GM23338 (cell line): ENCODE results near the gene RFC5. TPM values are rescaled to one million over a fixed set of nuclear protein-coding genes. Genes with fewer than 3 reads are reported as not detected.
A peak's percentile ranks its signal among the peaks of the same experiment; 100 is the strongest.

Experiments used
- ATAC-seq: fragments of 200-7000 bp; cut with Tn5 transposase; 3 replicates; pipeline ENCODE4 v1.9.1; 2020
- DNase-seq: peaks from one replicate; pipeline ENCODE4 v3.0.0-alpha.2; 2015; ENCODE audit warnings: low spot score
- H2AFZ ChIP-seq: fragments of 200-600 bp; sonication (generic); 2 replicates; pipeline ENCODE4 v1.8.0; 2016; ENCODE audit warnings: antibody characterized with exemption, mild to moderate bottlenecking, moderate library complexity
- H3F3A ChIP-seq: fragments of 200-600 bp; sonication (generic); replicated peaks from 2 replicates; pipeline ENCODE4 v1.8.0; 2017; ENCODE audit warnings: antibody characterized with exemption, mixed run types, low read depth
- H3K27ac ChIP-seq: fragments of 200-600 bp; sonication (generic); 2 replicates; pipeline ENCODE4 v1.6.1; 2016; ENCODE audit warnings: low read depth
- H3K27me3 ChIP-seq: fragments of 200-600 bp; sonication (generic); 2 replicates; pipeline ENCODE4 v1.8.0; 2016; ENCODE audit warnings: mild to moderate bottlenecking, mixed run types, moderate library complexity; ENCODE audit not compliant: insufficient read depth
- H3K36me3 ChIP-seq: fragments of 200-600 bp; sonication (generic); 2 replicates; pipeline ENCODE4 v1.8.0; 2016; ENCODE audit warnings: mild to moderate bottlenecking; ENCODE audit not compliant: insufficient read depth
- H3K4me1 ChIP-seq: fragments of 200-600 bp; sonication (generic); 2 replicates; pipeline ENCODE4 v1.8.0; 2016; ENCODE audit warnings: mild to moderate bottlenecking, moderate library complexity; ENCODE audit not compliant: insufficient read depth
- H3K4me2 ChIP-seq: fragments of 200-600 bp; sonication (generic); 2 replicates; pipeline ENCODE4 v1.7.1; 2017; ENCODE audit warnings: mixed run types
- H3K4me3 ChIP-seq: fragments of 200-600 bp; sonication (generic); 2 replicates; pipeline ENCODE4 v1.6.1; 2016; ENCODE audit warnings: mixed run types
- H3K79me2 ChIP-seq: fragments of 200-600 bp; sonication (generic); replicated peaks from 2 replicates; pipeline ENCODE4 v1.8.0; 2017; ENCODE audit warnings: mild to moderate bottlenecking; ENCODE audit not compliant: insufficient read depth
- H3K9me2 ChIP-seq: fragments of 200-600 bp; sonication (generic); 2 replicates; pipeline ENCODE4 v1.8.0; 2017; ENCODE audit not compliant: insufficient read depth
- H4K20me1 ChIP-seq: fragments of 200-600 bp; sonication (generic); replicated peaks from 2 replicates; pipeline ENCODE4 v1.8.0; 2017; ENCODE audit warnings: mild to moderate bottlenecking; ENCODE audit not compliant: insufficient read depth
- H3K27ac Mint-ChIP-seq: 2 replicates; pipeline ENCODE4 v1.8.0; 2020; ENCODE audit warnings: inconsistent platforms, mild to moderate bottlenecking, moderate library complexity, mixed read lengths
- H3K27me3 Mint-ChIP-seq: 3 replicates; pipeline ENCODE4 v1.8.0; 2022; ENCODE audit warnings: low read depth, mild to moderate bottlenecking, moderate library complexity, mixed read lengths, inconsistent platforms; ENCODE audit not compliant: insufficient read depth, poor library complexity
- H3K36me3 Mint-ChIP-seq: 3 replicates; pipeline ENCODE4 v1.8.0; 2021; ENCODE audit warnings: low read depth, mild to moderate bottlenecking, inconsistent platforms, moderate library complexity, mixed read lengths
- H3K4me1 Mint-ChIP-seq: 3 replicates; pipeline ENCODE4 v1.8.0; 2020; ENCODE audit warnings: mild to moderate bottlenecking, inconsistent platforms, mixed read lengths
- H3K4me3 Mint-ChIP-seq: 3 replicates; pipeline ENCODE4 v1.8.0; 2021; ENCODE audit warnings: moderate library complexity, mild to moderate bottlenecking, inconsistent platforms, mixed read lengths
- H3K9me3 Mint-ChIP-seq: 3 replicates; pipeline ENCODE4 v1.8.0; 2020; ENCODE audit warnings: moderate library complexity, mild to moderate bottlenecking, inconsistent platforms, mixed read lengths
- CREB1 ChIP-seq: fragments of 250-450 bp; sonication (Bioruptor Pico); IDR thresholded peaks from 2 replicates; pipeline ENCODE4 v1.5.0; 2020; ENCODE audit warnings: low read depth, mild to moderate bottlenecking, moderate library complexity
- ETS1 ChIP-seq: IDR thresholded peaks from 2 replicates; pipeline ENCODE4 v1.6.1; 2016; ENCODE audit warnings: antibody characterized with exemption
- EZH2 ChIP-seq: fragments of 200-600 bp; sonication (generic); IDR thresholded peaks from one replicate; pipeline ENCODE4 v1.8.0; 2017; ENCODE audit warnings: antibody characterized with exemption, mild to moderate bottlenecking, low read depth; ENCODE audit not compliant: unreplicated experiment
- EZH2phosphoT487 ChIP-seq: fragments of 200-600 bp; sonication (generic); IDR thresholded peaks from one replicate; pipeline ENCODE4 v1.8.1; 2018; ENCODE audit warnings: antibody characterized with exemption; ENCODE audit not compliant: unreplicated experiment
- JUNB ChIP-seq: IDR thresholded peaks from one replicate; pipeline ENCODE4 v1.6.1; 2016; ENCODE audit warnings: antibody characterized with exemption; ENCODE audit not compliant: unreplicated experiment
- NANOG ChIP-seq: IDR thresholded peaks from 2 replicates; pipeline ENCODE4 v1.6.1; 2016; ENCODE audit warnings: antibody characterized with exemption, borderline replicate concordance
- POLR2AphosphoS5 ChIP-seq: IDR thresholded peaks from 2 replicates; pipeline ENCODE4 v1.6.1; 2016; ENCODE audit warnings: antibody characterized with exemption, low read depth
- REST ChIP-seq: IDR thresholded peaks from one replicate; pipeline ENCODE4 v1.6.1; 2018; ENCODE audit warnings: antibody characterized with exemption; ENCODE audit not compliant: unreplicated experiment
- STAT1 ChIP-seq: IDR thresholded peaks from one replicate; pipeline ENCODE4 v1.6.1; 2016; ENCODE audit warnings: antibody characterized with exemption; ENCODE audit not compliant: unreplicated experiment
- ZNF114 ChIP-seq: fragments of 250-450 bp; sonication (Bioruptor Pico); IDR thresholded peaks from 2 replicates; pipeline ENCODE4 v1.5.0; 2020; ENCODE audit warnings: mild to moderate bottlenecking, moderate library complexity
- ZNF331 ChIP-seq: fragments of 250-450 bp; sonication (Bioruptor Pico); IDR thresholded peaks from 2 replicates; pipeline ENCODE4 v1.5.0; 2020; ENCODE audit warnings: low read depth, mild to moderate bottlenecking, moderate library complexity
- ZNF462 ChIP-seq: fragments of 250-450 bp; sonication (Bioruptor Pico); IDR thresholded peaks from 2 replicates; pipeline ENCODE4 v1.5.0; 2020; ENCODE audit warnings: mild to moderate bottlenecking, moderate library complexity
- polyA plus RNA-seq: library from polyadenylated mRNA; unstranded; fragments of >200 nt; fragmentation: Nextera tagmentation; extraction: Ambion mirVana; gene quantifications from 2 replicates; pipeline ENCODE4 v1.2.1, GENCODE V29; 2016
- total RNA-seq: library from RNA; depleted of rRNA; stranded (reverse); fragments of >200 nt; shearing (Covaris generic); gene quantifications from 2 replicates; pipeline ENCODE4 v1.2.3, GENCODE V29; 2014
- TF ChIP-seq, protein P1 (sequence below), 2 experiments: fragments of 200-600 bp in 1 of 2; sonication (generic) in 1 of 2; conservative IDR thresholded peaks; 2 replicates each; pipeline versions ENCODE4 v1.5.1 to v1.6.1; 2016 to 2017; ENCODE audit warnings: antibody characterized with exemption in 2 of 2, low read depth in 2 of 2, mild to moderate bottlenecking in 2 of 2, moderate library complexity in 1 of 2

The RFC5 gene
- total and polyA plus RNA-seq, 2 experiments from 2014 or later = 35.0 to 53.2 TPM

DNA sequence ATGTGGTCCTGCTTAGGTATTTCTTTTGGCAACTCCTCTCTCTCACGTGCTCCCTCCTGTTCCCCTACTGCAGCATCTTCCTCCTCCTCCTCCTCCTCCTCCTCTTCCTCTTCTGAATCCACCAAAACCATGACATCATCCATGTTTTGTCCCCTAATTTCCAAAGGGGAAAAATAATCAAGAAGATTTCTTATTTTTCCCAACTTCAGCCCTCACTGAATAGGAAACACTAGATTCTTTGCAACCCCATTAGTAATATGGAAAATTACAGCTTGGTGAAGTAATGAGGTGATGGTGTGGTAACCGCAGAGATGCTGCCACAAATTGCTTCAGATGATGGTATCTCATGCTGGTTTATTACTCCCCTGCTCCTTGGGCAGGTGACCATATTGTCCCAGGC is 51.9 kb downstream of the RFC5 start:
- Histone ChIP-seq H3K36me3 (peaks cover 28% of the 10 kb centered on the region), H3K27me3 (no peaks in the 10 kb centered on the region), H3K4me2 (no peak overlapping the region), H3K9me2 (no peaks in the 10 kb centered on the region), H3K27ac (peak overlapping the region; percentile 80), H3K4me1 (peaks cover 10% of the 10 kb centered on the region), H4K20me1 (no peaks in the 10 kb centered on the region; the same call in 1 of the 2 replicates), H3K4me3 (no peak overlapping the region), H3F3A (peaks cover 24% of the 10 kb centered on the region), H3K79me2 (no peaks in the 10 kb centered on the region), H2AFZ (no peak overlapping the region)
- TF ChIP-seq ZNF331 (CRISPR knock-in tag) (no peak), ETS1 (no peak), JUNB (no peak), REST (no peak), NANOG (no peak), ZNF462 (CRISPR knock-in tag) (no peak), EZH2phosphoT487 (no peak), POLR2AphosphoS5 (no peak), ZNF114 (CRISPR knock-in tag) (no peak), EZH2 (no peak), STAT1 (no peak), CREB1 (no peak)
- TF ChIP-seq, protein P1, sequence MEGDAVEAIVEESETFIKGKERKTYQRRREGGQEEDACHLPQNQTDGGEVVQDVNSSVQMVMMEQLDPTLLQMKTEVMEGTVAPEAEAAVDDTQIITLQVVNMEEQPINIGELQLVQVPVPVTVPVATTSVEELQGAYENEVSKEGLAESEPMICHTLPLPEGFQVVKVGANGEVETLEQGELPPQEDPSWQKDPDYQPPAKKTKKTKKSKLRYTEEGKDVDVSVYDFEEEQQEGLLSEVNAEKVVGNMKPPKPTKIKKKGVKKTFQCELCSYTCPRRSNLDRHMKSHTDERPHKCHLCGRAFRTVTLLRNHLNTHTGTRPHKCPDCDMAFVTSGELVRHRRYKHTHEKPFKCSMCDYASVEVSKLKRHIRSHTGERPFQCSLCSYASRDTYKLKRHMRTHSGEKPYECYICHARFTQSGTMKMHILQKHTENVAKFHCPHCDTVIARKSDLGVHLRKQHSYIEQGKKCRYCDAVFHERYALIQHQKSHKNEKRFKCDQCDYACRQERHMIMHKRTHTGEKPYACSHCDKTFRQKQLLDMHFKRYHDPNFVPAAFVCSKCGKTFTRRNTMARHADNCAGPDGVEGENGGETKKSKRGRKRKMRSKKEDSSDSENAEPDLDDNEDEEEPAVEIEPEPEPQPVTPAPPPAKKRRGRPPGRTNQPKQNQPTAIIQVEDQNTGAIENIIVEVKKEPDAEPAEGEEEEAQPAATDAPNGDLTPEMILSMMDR (conservative IDR thresholded peaks at IDR 0.05; ENCODE audit: low read depth in 2 of 2) = no peak
- ATAC-seq = no peak
- H3K36me3 Mint-ChIP-seq = peaks cover 72% of the 10 kb centered on the region
- H3K4me3 Mint-ChIP-seq = no peak overlapping the region
- peaks cover 28% of the 10 kb centered on the region for H3K4me1 Mint-ChIP-seq
- peaks cover 11% of the 10 kb centered on the region for H3K27me3 Mint-ChIP-seq
- H3K27ac Mint-ChIP-seq = peak overlapping the region; percentile 27; the same call in 1 of the 2 replicates
- H3K9me3 Mint-ChIP-seq = no peaks in the 10 kb centered on the region
- no peak for DNase-seq
